HG02763 (cell line): ENCODE results near the gene AKAIN1.

ENCODE experiments used
- ATAC-seq: cut with Tn5 transposase; IDR thresholded peaks from one replicate; pipeline ENCODE4 v1.9.1; 2021; ENCODE audit warnings: mild to moderate bottlenecking, moderate library complexity; ENCODE audit not compliant: unreplicated experiment

The AKAIN1 gene, protein sequence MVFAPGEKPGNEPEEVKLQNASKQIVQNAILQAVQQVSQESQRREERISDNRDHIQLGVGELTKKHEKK

DNA sequence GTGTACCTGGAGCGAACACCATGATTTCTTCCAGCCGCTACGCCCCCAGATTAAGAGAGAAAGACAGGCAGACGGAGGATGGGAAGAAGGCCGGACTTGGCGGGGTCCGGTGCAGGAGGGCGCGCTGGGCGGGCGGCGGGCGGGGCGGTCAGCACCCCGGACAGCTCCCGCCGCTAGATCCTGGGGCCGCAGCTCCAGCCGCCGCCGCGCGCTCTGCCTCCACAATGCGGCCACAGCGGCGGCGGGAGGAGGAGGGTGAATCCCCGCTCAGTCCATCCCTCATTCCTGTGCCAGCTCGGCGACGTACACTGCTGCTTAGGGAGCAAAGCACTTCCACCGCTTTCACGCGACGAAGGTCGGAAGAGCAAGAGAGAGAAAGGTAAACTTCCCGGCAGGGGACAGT, at the start of gene AKAIN1:
TSS of gene AKAIN1 (minus strand) at position 226 of the 403 bp plus-strand sequence. CDS start at position 22, 204 bp downstream.
- no peak for ATAC-seq

DNA sequence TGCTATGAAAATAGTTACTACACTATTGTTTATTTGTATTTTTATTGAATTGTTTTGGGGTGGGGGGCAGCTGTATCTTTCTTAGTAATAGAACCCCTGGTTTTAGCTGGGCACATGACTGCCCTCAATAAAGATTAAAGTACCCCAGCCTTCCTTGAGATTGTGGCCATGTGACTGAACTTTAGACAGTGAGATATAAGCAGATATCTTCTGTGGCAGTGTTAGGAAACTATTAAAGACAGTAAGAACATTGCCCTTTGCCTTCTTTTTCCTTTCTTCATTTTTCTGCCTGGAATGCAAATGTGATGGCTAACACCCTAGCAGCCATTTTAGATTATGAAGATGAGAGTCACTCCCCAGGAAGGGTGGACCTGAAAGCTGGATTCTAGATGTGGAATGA, 47.9 kb upstream of the AKAIN1 start:
- ATAC-seq: no peak

DNA sequence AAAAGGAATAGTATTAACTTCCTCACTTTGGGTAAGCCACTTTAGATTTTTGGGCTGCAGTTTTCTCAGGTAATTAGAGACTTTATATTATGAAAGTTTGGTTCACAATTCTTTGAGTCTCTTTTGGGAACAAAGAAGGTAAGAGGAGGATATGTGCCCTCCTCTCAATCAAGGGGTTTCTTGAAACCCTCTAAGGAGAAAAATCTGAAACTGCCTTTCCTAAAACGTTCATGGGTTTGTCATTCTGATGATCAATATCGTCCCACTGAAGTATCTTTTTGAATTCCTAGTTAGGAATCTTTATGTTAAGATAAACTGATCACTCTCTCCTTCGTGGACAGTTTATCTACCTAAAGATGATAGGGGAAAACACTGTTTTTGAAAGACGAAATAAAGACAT, 42.4 kb upstream of the AKAIN1 start:
- ATAC-seq: no peak

DNA sequence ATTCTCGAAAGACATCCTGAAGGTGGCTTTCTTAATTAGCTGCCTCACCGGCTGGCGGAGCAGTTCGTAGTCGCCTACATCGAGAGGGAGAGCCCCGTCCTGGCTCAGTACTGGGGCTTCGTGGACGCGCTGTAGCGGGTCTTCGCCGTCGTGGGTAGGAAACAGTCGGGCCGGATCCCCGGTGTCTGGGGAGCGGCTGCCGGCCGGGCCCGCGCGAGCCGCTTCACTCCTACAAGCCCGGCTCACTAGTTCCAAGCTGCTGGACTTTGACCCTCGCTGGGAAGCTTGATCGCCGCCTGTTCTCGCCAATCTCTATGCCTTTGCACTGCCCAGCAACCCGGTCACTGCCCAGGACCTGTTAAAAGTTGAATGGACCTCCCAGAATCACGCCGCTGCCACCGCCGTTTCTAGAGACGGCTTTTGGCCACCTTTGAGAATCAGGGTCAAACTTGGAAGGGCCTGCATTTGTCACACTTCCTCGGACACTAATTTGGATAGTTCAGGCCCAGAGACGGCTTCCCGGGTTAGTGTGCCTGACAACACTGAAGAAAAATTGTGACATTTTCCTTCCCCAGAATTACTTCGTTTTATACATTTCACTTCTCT, 41.4 kb upstream of the AKAIN1 start:
- peak; percentile 35 for ATAC-seq

DNA sequence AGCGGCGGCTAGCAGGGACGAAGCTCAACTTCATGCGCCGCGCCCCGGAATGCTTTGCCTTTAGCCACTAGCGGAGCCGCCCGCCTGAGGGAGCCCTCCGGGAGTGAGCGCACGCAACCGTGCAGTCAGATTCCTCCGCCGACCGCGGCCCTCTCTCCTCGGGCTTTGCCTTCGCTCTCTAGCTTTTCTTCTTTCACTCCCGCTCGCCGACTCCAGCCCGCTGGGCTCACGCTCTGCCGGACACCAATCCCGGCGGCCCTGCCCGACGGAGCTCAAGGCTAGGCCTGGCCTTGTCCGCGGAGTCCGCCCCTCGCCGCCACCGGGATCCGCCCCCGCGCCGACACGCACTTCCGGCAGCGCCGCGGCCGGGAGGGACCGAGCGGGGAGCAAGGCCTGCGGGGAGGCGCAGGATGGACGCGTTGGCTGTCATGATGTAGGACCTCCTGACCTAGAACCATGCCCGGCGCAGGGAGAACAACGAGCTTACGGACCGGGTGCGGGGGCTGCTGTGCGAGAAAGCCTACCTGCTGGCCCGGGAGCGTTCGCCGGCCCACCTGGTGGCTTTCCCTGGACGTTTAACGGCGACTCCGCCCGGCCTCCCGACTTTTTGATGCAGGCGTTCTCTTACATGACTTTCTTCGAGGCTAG, 40.8 kb upstream of the AKAIN1 start:
- peak; percentile 93 for ATAC-seq

DNA sequence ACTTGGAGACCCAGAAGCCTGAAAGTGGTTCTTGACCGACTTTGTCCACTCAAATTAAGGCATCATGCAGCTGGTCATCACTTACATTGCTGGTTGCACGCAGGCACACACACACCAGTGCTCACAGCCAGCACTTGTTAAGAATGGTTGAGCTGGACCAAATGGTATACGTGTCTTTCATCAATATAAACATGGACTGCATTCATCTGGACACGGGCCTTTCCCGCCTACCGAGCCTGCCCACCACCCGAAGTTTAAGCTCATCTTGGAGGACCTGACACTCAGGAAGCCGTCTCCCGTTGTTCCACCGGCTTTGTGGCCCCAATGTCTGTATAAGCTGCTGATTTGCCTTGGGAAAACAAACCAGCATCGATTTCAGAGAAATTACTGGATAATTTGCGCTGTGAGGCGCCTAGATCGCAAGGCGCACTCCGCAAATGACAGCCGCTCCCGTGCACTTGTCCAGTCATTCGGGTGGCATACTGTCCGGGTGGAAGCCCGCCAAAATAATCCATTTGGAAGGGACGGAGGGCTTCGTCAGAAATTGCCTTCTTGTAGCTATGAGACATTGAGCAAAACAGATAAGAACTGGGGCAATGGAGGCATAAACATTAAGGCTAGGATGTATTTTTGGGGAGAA, 40.1 kb upstream of the AKAIN1 start:
- ATAC-seq: peak; percentile 29

DNA sequence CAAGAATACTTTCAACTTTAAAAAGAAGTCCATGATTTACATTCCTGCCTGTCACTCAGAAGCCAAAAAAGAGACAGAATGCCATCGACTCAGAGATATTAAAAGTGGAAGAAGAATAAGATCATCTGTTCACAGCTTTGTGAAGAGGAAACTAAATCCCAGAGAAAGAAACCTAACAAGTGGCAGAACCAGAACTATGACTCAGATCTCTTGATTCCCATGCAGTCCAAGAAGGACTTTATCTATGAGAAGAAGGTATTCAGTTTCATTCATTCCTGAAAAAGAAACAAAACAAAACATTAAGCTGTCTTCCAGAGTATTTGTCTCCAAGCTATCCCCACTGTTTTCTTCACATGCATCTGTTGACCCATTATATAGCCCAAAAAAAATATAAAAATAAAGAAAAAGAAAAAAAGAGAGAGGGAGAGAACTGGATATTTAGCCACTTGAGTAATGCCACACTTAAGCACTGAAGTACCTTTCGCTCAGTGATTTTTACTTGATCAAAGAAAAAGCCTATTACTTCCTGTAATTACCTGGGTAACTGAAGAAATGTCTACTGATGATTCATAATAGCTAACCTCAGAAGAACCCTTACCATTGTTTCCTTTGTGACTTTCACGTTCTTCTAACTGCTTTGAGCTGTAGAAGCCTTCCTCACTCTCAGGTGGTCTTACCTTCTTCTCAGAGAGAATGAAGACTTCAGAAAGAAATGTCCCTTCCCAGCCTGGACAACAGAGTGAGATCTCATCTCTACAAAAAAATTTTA, 17.7 kb upstream of the AKAIN1 start:
- ATAC-seq: no peak

DNA sequence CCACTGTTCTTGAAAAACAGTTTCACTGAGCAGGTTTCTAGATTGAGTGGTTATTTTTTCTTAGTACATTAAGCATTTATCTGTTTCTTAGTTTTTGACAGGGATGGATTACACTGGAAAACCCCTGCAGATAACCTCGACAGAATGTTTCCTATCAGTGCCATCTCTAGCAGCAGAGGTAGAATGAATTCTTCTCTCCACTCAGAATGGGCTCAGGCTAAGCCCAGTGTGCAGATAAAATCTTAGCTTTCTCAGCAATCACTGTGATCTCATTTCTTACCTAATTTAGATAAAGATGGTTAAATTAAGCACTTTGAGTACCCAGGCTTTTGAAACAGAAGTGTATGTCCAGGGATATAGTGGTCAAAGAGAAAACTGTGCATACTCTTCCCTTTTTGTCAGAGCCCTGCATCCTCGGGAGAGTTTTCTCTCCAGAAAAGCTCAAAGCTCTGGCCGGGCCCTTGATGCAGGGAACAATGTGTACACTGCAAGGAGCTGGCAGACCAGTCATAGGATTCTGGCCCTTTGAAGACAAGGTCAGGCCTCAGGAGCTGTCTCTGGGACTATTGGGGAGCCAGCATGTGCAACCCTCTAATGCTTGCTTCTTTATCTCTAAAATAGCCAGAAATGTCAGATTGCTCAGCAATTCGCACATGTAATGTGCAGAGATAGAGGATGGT, 10.6 kb upstream of the AKAIN1 start:
- ATAC-seq: no peak

DNA sequence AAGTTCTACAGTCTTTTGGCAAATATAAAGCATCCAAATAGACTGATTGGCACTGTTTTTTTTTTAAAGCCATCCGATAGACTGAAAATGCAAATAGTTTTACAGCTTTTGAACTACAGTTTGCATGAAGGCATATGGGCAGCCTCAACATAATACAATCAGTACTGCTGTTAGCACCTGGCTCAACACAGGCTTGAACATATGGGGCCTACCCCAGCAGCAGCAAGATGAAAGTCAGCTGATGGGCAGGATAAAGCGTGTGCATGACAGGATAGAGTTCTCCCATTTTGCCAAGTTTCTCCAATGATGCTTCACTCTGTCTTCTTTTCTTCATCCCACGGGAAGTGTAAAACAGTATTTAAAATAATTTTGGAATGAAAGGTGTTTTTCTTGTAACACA, 1.3 kb upstream of the AKAIN1 start:
- ATAC-seq: no peak

DNA sequence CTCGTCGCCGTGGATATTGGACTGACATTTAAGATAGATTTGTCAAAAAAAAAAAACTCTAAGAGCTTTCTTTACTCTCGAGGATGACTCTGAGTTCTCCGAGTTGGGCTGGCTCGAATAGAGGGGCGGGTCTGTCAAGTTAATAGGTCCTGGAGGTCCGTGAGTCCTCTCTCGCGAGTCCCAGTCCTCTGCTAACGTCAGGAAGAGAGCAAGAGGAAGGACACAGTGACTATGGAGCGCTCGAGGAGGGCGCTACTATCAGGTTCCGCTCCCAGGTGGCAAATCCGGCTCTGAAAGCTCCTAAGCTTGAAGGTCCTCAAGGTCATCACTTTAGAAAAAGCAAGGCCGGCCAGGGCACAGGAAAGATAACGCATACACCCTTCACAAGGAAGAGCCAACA, 404 bp upstream of the AKAIN1 start:
- ATAC-seq: no peak

DNA sequence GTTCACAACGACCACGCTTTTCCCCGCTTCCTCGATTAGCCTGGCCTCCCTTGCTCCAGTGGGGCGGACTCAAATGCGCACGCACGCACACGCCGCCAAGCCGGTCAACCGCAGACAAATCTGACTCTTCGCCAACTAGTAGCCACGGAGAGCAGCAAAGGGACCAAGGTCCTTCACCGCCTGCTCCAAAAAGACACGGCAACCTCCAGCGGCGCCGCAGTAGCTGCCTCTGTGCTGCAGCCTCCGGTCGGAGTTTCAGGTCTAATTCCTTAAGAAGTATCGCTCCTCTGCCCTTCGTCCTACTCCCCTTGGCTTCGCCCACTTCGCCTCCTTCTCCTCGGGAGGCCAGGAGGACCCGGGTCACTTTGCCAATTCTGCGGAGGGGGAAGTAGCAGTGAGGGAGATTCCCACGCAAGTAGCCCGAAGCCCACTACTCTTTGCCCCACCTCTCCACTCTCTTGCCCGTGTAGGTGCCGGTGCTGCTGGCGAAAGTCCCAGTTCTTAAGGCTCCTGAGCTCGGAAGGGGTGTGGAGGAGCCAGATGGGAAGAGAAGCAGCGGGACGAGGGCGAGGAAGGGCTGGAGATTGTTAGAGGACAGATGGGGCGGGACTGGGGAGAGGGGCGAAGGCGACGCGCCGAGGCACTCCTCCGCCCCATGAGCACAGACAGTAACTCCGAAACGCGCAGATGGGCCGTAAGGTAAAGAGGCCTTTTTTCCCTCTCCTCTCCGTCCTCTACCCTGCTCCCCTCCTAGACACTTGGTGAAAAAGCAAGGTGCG, 615 bp downstream of the AKAIN1 start:
- no peak for ATAC-seq

DNA sequence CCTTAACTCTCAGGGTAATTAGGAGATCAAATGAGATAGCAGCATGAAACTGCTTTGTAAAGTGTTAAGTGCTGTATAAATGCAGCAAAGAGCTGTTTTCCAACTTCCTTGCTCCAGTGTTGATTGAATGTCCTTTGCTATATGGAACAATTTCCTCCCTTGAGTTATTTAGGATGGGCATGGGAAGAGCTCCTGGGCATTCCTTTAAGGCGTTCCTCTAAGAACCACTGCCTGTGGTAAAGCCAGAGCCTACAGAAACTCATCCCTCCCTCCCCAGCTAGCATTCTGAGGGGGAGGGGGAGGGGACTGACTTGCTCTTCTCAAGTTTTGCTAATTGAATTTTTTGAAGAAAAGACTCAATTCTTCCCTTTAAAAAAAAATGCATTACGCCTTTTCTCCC, 1.4 kb downstream of the AKAIN1 start:
- no peak for ATAC-seq

DNA sequence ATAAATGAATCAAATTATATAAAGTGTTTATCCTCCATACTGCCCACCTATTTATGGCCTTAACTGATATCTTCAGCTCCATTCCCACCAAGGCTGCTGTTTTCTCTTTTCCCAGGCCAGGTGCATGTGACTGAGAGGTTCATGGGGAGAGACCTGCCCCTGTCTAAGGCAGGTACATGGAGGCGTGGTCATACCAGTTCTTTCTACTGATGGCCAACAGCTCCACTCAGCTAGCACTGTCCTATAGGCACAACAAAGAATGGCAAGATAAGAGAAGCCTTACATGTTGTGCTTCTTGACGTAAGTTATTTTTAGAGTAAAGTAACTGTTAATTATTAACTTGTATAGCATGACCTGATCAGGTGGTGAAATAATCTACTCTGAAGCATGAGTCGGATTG, 16.8 kb downstream of the AKAIN1 start:
- no peak for ATAC-seq

DNA sequence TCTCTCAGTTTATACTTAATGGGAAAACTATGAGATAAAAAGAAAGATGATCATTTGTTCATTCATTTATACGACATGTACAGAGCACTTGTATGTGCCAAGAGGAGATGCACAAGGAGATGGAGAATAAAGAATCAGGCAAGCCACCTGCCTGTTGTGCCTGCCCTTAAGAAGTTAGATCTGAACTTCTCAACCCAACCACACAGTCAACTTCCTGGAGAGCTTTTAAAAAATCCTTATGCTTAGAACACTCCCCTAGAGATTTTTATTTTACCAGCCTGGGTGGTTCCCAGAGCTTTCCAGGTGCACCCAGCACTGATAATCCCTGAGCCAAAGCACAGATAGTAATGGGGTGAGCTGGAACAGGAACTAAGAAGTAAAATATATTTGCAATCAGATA, 18.5 kb downstream of the AKAIN1 start:
- ATAC-seq: no peak

DNA sequence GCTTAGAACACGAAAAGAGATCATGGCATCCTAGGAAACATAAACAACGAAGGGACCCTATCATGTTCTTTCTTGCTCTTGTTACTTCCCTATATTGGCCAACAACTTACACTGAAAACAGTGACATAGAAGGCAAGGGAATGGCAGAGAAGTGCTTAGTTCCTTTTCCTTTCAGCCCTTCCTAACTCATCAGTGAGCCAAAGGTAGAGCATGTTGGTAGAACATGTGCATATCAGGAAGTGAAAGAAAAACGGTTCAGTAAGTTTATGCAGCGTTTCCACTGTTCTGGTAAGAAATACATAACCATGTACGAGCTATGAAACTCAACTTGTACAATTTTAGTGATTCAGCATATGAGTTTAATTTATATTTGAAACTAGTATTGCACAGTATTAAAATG, 21.7 kb downstream of the AKAIN1 start:
- ATAC-seq: peak; percentile 71

DNA sequence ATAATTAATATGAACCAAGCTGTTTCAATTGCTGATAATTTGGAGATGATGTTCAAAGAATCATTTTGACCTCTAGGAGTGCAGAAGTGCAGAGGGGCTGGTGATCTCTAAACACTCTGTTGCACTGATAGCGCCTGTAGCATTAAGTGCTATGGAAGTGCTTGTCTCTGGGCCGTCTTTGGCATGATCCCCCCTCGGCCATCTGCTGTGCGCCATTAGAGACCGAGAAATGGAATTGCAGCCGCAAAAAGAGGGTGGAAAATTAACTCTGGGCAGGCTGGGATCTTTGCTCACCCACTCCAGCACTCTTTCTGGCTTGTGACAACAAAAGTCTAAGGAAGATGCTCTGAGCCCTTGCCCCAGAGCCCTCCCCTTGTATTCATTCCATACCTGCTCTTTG, 23.4 kb downstream of the AKAIN1 start:
- ATAC-seq: no peak

DNA sequence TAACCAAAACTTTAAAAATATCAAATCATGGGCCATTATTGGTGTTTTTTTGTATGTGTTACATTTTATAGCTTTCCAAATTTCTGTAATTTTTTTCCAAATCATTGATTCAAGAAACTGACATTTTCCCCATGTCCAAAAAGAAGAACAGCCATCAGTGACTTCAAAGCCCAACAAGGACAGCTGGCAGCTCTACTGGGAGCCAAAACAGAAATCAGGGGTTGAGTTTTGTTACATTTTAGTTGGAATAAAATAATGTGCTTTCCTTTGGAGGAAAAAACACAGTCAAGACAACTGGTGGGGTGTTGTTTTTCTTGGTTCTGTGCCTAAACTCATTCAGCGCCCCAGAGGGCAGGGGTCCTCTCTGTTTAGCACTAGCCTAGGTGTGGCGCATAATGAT, 23.8 kb downstream of the AKAIN1 start:
- ATAC-seq: no peak

DNA sequence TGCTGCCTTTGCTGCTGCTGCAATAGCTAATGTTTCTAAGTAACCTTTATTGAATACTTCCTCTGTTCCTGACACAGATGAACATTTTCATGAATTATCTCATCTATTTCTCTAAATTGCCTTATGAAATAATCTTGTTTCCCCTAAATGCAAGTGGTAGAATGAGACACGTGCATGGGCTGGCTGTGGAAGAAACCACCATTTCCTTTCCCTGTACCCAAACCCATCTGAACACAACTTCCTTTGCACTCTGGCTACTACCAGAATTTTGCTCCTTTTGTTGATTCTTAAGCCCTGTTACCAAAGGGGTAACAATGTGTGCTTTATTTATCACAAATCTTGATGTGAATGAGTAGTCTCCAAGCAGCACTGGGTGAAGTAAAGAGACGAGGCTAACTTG, 29.2 kb downstream of the AKAIN1 start:
- ATAC-seq: no peak

DNA sequence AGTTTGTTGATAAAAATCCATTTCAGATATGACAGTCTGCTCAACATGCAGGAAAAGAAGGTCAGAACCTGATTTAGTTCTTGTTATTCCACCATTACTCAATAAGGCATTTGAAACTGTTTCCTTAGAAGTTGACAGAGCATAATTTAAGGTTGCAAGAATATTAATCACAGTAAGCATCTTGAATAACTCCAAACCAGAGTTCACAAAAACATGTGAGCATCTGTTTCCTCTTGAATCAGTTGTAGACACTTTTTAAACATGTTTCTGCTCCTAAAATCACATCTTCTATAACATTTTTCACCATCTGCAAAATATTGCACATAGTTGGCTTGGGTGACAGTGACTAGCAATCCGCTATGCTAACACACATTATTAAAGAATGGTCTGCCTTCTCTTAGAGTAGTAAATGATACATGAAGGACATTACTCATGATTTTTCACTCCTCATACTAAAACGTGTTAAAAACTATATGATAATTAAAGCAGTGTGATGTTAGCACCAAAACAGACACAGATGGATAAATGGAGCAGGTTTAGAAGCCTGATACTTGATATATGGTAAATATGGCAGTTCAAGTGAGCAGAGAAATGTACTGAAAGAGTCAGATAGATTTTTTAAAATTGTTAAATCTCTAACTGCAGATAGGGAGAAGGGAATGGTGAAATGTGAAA, 30.3 kb downstream of the AKAIN1 start:
- ATAC-seq: no peak

DNA sequence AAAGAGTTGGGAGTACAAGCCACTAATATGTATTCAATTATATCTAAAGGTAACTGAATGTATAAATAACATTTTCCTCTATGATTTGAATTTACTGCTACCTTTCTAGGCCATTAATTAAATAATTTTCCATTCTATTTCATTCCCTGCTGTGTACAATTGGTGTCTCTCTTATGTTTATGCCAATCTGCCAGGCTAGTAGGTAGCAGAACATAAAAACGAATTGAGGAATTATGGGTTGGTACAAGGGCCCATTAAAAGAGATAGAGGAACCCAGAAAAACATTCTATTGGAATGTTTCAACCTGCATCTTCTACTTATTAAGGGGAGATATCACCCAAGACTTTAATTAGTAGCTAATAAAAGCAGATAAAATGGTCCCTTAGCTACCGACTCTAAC, 32.2 kb downstream of the AKAIN1 start:
- no peak for ATAC-seq
